MCF 10A (cell line): Measurements from ENCODE around the gene CACNA1B. TPM values are rescaled to one million over a fixed set of nuclear protein-coding genes. Genes with fewer than 3 reads are reported as not detected.

Source experiments
- BruUV-seq: library from RNA; stranded (reverse); fragments of 400-500 nt; replicated peaks from 2 replicates; lab custom pipeline; 2021; lab: Mats Ljungman, UMichigan
- CTCF ChIA-PET: fragments of 300-600 bp; sonication (Branson Sonifier 250); formaldehyde crosslinking; extraction: SDS; loops from one replicate; lab custom pipeline; 2021; ENCODE audit warnings: antibody characterized with exemption, inconsistent platforms; lab: Yijun Ruan, JAX
- POLR2A ChIA-PET: fragments of 300-600, 350-650 bp; sonication (Branson Sonifier 250); formaldehyde crosslinking; extraction: SDS; loops from one replicate; lab custom pipeline; 2020; ENCODE audit warnings: antibody characterized with exemption, inconsistent platforms; lab: Yijun Ruan, JAX
- DNase-seq: peaks from one replicate; pipeline ENCODE4 v3.0.0-alpha.2; 2018; ENCODE audit not compliant: unreplicated experiment
- H3K27ac Mint-ChIP-seq: one replicate; pipeline ENCODE4 v1.8.0; 2022; ENCODE audit warnings: mild to moderate bottlenecking, low read depth, mixed read lengths; ENCODE audit not compliant: unreplicated experiment
- H3K27me3 Mint-ChIP-seq: one replicate; pipeline ENCODE4 v1.8.0; 2022; ENCODE audit warnings: mixed read lengths; ENCODE audit not compliant: insufficient read depth, unreplicated experiment
- H3K36me3 Mint-ChIP-seq: one replicate; pipeline ENCODE4 v1.8.0; 2022; ENCODE audit warnings: mild to moderate bottlenecking, moderate library complexity, mixed read lengths; ENCODE audit not compliant: insufficient read depth, unreplicated experiment
- H3K4me1 Mint-ChIP-seq: one replicate; pipeline ENCODE4 v1.8.0; 2022; ENCODE audit warnings: mixed read lengths; ENCODE audit not compliant: insufficient read depth, unreplicated experiment
- H3K4me3 Mint-ChIP-seq: one replicate; pipeline ENCODE4 v1.8.0; 2022; ENCODE audit warnings: mild to moderate bottlenecking, moderate library complexity, mixed read lengths; ENCODE audit not compliant: unreplicated experiment
- H3K9me3 Mint-ChIP-seq: one replicate; pipeline ENCODE4 v1.8.0; 2022; ENCODE audit warnings: mixed read lengths; ENCODE audit not compliant: unreplicated experiment
- CTCF ChIP-seq: fragments of 200-600 bp; IDR thresholded peaks from one replicate; pipeline ENCODE4 v1.8.0; 2022; ENCODE audit warnings: antibody characterized with exemption, mild to moderate bottlenecking; ENCODE audit not compliant: unreplicated experiment
- intact Hi-C: fragments of 100-400 bp; cut with micrococcal nuclease; formaldehyde crosslinking; loops from 2 replicates; pipeline ENCODE4 v1.14.1; 2022
- total RNA-seq: library from RNA; stranded (reverse); gene quantifications from 2 replicates; pipeline ENCODE4 v1.2.3, GENCODE V29; 2022

The CACNA1B gene
- total RNA-seq, 1 experiment from 2014 or later, result not detected

DNA sequence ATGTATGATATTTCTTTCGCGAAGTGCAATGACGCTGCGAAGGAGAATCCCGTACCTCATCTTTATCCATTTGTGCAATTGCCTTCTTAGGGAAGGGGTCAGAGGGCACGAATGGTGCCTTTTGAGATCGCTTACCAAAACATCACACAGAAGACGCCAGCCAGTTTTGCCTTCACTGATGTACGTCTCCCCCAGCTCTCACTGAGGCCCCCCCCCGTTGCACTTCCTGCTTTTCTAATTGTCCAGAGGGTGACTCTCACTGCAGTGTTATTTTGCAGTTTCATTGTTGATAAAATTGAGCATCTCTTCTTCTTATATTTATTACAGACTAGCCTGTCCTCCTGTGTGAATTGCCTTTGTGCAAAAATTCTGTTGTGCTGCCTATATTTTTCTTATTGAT, 39.0 kb upstream of the CACNA1B start:
- Mint-ChIP-seq H3K4me1 (no peaks in the 10 kb centered on the region), H3K9me3 (no peaks in the 10 kb centered on the region), H3K27me3 (no peaks in the 10 kb centered on the region), H3K4me3 (no peak overlapping the region), H3K36me3 (peaks cover 34% of the 10 kb centered on the region), H3K27ac (no peak overlapping the region)
- TF ChIP-seq CTCF, result no peak
- ChIA-PET CTCF (no interaction called here), POLR2A (no interaction called here)
- intact Hi-C loops, result no loop called here
- no peak for DNase-seq
- no TSS peak for BruUV-seq

DNA sequence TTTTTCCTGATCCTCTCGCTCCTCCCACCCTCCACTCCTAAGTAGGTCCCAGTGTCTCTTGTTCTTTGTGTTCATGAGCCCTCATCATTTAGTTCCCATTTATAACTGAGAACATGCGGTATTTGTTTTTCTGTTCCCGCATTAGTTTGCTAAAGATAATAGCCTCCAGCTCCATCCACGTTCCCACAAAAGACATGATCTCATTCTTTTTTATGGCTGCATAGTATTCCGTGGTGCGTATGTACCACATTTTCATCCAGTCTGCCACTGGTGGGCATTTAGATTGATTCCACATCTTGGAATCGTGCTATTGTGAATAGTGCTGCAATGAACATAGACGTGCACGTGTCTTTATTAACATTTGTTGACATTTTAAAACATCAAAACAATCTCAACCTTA, 34.2 kb upstream of the CACNA1B start:
- intact Hi-C loops, result no loop called here
- H3K36me3 Mint-ChIP-seq, result no peaks in the 10 kb centered on the region
- no TSS peak for BruUV-seq

DNA sequence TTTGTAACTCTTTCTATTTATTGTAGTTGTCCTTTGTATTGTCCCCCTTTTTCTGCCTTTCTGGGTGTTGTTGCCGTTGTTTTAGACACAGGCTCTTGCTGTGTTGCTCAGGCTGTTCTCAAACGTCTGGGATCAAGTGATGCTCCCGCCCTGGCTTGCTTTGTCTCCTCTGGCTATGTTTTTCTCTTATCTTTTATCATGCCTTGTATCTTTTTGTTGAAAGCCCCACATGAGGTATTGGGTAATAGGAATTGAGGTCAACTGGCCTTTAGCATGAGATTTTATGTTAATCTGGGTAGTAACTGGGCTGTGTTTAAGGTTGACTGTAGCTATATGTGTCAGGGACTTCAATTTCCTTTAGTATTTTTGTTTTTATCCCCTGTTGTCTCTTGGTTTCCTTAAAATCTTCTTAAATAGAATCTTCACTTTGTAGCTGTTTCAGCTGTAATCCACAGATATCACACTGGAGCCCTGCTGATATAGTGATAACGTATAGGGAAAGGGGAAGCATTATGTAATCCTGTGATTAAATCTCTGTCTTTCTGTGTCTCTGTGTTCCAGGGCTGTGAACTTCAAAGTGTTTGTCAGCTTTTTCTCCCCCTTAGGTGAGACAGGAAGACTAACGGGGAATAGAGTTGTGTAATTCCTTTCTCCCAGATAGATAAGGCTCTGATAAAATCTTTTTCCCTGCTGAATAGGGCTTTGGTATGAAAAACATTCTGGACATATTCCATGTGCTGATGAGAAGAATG, 25.9 kb upstream of the CACNA1B start:
- H3K27ac Mint-ChIP-seq, result no peak overlapping the region
- intact Hi-C loops, result no loop called here
- no TSS peak for BruUV-seq
- CTCF ChIA-PET, result no interaction called here
- peaks cover 12% of the 10 kb centered on the region for H3K27me3 Mint-ChIP-seq
- H3K4me1 Mint-ChIP-seq, result no peaks in the 10 kb centered on the region
- H3K4me3 Mint-ChIP-seq, result no peak overlapping the region
- no peak for DNase-seq
- no peak for TF ChIP-seq CTCF
- peaks cover 16% of the 10 kb centered on the region for H3K9me3 Mint-ChIP-seq
- no peaks in the 10 kb centered on the region for H3K36me3 Mint-ChIP-seq
- POLR2A ChIA-PET, result no interaction called here

More for the DNA sequence above, 34.2 kb upstream of the CACNA1B start:
- H3K27me3 Mint-ChIP-seq, result no peaks in the 10 kb centered on the region
- POLR2A ChIA-PET, result no interaction called here
- no peak overlapping the region for H3K4me3 Mint-ChIP-seq
- H3K9me3 Mint-ChIP-seq, result no peaks in the 10 kb centered on the region
- no peak for DNase-seq
- H3K27ac Mint-ChIP-seq, result no peak overlapping the region
- no peak for TF ChIP-seq CTCF
- CTCF ChIA-PET, result no interaction called here
- H3K4me1 Mint-ChIP-seq, result no peaks in the 10 kb centered on the region

GRCh38 chr9:137853392-137853995, 24.1 kb upstream of the CACNA1B start:
- intact Hi-C loops, result no loop called here
- H3K27me3 Mint-ChIP-seq, result peaks cover 12% of the 10 kb centered on the region
- peaks cover 16% of the 10 kb centered on the region for H3K9me3 Mint-ChIP-seq
- no peaks in the 10 kb centered on the region for H3K36me3 Mint-ChIP-seq
- no peak overlapping the region for H3K4me3 Mint-ChIP-seq
- H3K4me1 Mint-ChIP-seq, result no peaks in the 10 kb centered on the region
- TF ChIP-seq CTCF, result no peak
- no peak for DNase-seq
- no TSS peak for BruUV-seq
- no peak overlapping the region for H3K27ac Mint-ChIP-seq
- CTCF ChIA-PET, result no interaction called here
- POLR2A ChIA-PET, result no interaction called here
